ENCODE results near the gene DNMBP.
"Not testable (repeated sequence)": the region's sequence is repeated elsewhere in the genome, so short reads cannot be mapped to it uniquely, and the experiment has no call there.

The DNMBP gene

GRCh38 chr10:100019787-100020141, 10.0 kb upstream of the DNMBP start:
- no peak for DNase-seq

GRCh38 chr10:100014071-100014762, 4.5 kb upstream of the DNMBP start:
- DNase-seq, result no peak

- no peak for DNase-seq
Measured at GRCh38 chr10:100013621-100014020, 3.9 kb upstream of the DNMBP start.

GRCh38 chr10:100011906-100012305, 2.2 kb upstream of the DNMBP start:
- DNase-seq, result not testable (repeated sequence)

- DNase-seq, result peak; percentile 77
Measured at GRCh38 chr10:100009283-100009792, 409 bp downstream of the DNMBP start.

- DNase-seq, result peak; percentile 13
Measured at GRCh38 chr10:100008708-100009282, 952 bp downstream of the DNMBP start.

GRCh38 chr10:100008142-100008522, 1.6 kb downstream of the DNMBP start:
- peak; percentile 76 for DNase-seq

- no peak for DNase-seq
Measured at GRCh38 chr10:100007231-100008141, 2.3 kb downstream of the DNMBP start.

GRCh38 chr10:100006243-100006886, 3.4 kb downstream of the DNMBP start:
- peak; percentile 39 for DNase-seq

- no peak for DNase-seq
Measured at GRCh38 chr10:100004805-100005510, 4.8 kb downstream of the DNMBP start.

- no peak for DNase-seq
Measured at GRCh38 chr10:100000109-100000644, 9.6 kb downstream of the DNMBP start.

- no peak for DNase-seq
Measured at GRCh38 chr10:99999319-100000108, 10.2 kb downstream of the DNMBP start.

GRCh38 chr10:99998889-99999288, 10.9 kb downstream of the DNMBP start:
- DNase-seq, result no peak

GRCh38 chr10:99996671-99997648, 12.8 kb downstream of the DNMBP start:
- no peak for DNase-seq

GRCh38 chr10:99995713-99996112, 14.0 kb downstream of the DNMBP start:
- no peak for DNase-seq

GRCh38 chr10:99995269-99995668, 14.5 kb downstream of the DNMBP start:
- DNase-seq, result no peak

GRCh38 chr10:99994801-99995200, 14.9 kb downstream of the DNMBP start:
- DNase-seq, result no peak

GRCh38 chr10:99993701-99994689, 15.8 kb downstream of the DNMBP start:
- peak; percentile 94 for DNase-seq

GRCh38 chr10:99985637-99986036, 24.1 kb downstream of the DNMBP start:
- not testable (repeated sequence) for DNase-seq

All from hematopoietic multipotent progenitor cell treated with erythropoietin and hydrocortisone succinate and interleukin-3 and kit ligand, for 6 days (in vitro differentiated cells).